GM12873 (cell line): Measurements from ENCODE around the gene MSL1.

Experiments
- TF ChIP-seq, protein P1 (sequence below): IDR thresholded peaks from 2 replicates; pipeline ENCODE4 v1.5.1; 2012; ENCODE audit warnings: low read depth, mild to moderate bottlenecking, moderate library complexity, low read length, control low read depth; ENCODE audit not compliant: insufficient read depth; ENCODE audit errors: missing control alignments

MSL1 gene

DNA sequence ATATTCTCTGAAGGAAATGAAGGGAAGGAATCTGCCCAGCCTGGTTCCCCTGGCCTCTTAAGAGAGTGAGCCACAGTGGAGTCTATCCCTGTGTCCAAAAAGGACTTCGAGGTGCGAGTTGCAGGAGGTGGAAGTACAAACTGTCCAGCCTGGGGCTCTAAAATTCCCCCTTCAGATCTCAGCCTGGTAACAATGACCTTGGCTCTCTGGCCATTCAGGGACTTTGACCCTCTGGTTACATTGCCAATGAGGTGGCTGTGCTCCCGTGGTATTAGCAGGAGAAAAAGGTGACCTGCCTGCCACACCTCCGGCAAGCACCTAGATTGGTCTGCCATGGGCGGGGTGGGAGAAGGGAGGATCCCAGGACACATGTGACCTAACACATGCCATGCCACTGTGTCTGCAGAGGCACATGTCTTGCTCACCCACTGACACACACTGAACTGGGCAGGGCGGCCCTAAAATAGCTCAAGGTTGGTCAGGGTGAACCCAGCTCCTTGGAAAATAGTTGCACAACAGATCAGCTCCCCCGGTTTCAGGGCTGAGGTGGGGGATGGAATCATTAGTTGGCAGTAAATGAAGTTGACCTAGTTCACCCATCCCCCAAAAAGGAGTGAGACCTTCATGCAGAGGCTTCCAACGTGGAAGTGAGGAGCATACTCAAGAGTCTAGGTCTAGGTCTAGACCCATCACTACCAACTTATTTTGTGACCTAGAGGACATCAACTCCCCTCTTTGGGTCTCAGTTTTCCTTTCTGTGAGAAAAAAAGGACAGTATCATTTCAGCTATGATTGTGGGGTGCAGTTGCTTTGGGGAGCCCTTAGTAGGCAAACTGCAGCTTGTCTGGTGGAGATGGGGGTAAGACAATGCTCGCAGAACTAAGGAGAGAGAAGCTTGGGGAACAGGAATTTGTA is 23.6 kb upstream of the MSL1 start:
- TF ChIP-seq, protein P1, sequence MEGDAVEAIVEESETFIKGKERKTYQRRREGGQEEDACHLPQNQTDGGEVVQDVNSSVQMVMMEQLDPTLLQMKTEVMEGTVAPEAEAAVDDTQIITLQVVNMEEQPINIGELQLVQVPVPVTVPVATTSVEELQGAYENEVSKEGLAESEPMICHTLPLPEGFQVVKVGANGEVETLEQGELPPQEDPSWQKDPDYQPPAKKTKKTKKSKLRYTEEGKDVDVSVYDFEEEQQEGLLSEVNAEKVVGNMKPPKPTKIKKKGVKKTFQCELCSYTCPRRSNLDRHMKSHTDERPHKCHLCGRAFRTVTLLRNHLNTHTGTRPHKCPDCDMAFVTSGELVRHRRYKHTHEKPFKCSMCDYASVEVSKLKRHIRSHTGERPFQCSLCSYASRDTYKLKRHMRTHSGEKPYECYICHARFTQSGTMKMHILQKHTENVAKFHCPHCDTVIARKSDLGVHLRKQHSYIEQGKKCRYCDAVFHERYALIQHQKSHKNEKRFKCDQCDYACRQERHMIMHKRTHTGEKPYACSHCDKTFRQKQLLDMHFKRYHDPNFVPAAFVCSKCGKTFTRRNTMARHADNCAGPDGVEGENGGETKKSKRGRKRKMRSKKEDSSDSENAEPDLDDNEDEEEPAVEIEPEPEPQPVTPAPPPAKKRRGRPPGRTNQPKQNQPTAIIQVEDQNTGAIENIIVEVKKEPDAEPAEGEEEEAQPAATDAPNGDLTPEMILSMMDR = no peak

DNA sequence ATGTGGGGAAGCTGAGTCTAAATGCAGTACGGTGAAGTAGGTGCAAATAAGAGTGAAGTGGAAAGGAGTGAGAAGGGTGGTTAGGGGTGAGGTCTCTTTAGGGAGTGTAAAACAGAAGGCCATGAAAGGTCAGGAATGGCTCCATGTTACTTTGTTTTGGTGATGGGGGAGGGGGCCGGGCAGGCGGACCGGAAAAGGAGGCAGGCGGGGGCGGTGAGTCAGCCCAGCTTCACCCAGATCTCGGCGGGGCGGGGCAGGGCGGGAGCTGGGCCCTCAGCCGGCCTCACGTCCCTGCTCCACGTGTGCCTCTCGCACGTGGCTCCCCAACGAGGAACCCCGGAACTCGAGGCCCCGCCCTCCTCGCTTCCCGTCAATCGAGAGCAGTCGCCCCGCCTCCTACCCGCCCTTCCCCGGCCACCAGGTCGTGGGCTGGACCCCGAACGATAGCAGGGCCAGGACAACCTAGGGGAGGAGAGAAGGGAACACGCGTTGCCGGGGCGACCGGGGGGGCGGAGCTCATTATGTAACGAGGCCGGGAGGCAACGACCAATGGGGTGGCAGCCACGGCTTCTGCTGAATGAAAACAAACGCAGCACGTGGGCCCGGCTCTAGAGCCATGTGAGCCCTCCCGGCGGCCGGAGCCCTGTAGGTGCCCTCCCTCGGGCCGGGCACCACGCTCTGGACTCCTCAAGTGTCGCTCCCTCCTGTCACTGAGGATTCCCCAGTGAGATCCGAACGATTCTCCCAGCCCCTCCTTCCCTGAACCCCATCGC is 22.7 kb upstream of the MSL1 start:
- TF ChIP-seq, protein P1 = no peak

DNA sequence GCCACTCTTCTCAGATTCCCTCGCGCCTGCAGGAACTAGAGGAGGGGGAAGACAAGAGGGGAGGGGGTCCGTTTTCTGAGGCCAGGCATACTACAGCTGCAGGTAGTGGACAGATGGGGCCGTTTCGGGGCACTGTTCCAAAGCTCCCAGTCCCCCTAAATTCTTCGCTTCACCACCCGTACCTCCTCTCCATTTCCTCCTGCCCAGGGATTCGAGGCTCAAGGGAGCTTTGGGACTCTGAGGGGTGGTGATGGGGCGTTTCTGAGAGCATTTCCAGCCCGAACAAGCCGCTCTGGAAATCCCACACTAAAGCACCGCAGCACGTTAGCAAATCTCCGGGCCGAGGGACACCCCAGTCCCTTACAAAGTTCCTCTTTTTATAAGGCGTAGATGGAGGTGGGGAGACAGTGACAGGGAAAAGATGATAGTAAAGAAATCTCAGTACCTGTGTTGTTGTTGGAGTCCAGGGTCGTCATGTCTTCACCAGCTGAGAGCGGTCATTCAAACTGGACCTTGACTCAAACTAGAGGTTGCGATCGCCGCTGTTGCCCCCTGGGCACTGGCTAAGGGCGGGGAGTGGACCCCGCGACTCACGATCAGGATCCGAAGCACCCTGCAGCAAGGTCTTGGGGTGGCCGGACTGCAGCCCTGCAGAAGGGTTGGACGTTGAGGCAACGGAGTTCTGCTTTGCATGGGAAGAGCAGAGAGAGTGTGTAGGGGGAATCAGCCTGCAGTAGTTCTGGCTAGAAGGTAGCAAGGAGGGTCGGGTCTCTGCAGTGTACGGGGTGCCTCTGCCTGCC is 22.0 kb upstream of the MSL1 start:
- TF ChIP-seq, protein P1 = no peak

DNA sequence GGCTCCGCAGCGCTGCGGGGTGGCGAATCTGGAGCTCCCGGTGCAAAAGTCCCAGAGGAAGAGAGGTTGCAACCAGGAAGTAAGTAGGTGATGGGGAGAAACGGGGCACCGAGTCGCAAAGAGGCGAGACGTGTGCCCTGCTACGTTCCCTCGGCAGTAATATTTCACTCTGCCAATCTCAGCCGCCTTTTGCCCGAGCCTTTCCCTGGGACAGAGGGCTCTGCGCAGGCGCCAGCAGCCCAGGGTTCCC is 21.4 kb upstream of the MSL1 start, which contains the start of gene NR1D1:
Gene NR1D1 (minus strand): TSS at position 171 of the 250 bp plus-strand sequence. CDS start 495 bp downstream, outside the sequence.
- TF ChIP-seq, protein P1 = no peak

DNA sequence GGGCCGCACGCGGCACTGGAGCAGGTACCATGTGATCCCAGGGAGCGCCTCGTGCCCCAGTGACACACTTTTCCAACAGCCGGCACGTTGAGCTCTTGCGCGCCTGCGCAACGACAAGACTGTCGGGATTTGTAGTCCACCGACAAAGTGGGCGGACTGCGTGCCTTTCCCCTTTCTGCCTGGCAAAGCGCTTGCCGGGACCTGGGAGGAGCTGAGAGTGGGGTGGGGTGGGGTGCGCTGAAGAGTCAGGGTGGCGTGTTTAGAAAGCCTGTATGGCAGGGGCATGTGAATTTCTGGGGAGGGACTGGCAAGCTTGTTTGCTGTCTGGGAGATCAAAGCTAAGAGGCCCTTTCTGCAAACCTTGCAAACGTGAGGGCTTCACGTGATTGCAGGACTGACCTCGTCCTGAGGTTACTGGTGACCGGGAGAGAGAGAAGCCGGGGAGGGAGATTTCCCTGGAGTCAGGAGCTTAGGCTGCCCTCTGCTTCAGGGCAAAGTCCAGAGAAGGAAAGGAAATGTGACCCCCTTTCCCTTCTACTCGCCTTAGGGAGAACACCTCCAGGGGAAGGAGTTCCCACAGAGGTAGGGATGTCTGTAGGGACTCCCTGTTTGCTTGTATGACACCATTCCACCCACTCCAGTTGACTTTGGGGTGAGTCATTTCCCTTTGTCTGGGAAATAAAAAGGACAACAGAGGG is 21.0 kb upstream of the MSL1 start:
- TF ChIP-seq, protein P1 = no peak

DNA sequence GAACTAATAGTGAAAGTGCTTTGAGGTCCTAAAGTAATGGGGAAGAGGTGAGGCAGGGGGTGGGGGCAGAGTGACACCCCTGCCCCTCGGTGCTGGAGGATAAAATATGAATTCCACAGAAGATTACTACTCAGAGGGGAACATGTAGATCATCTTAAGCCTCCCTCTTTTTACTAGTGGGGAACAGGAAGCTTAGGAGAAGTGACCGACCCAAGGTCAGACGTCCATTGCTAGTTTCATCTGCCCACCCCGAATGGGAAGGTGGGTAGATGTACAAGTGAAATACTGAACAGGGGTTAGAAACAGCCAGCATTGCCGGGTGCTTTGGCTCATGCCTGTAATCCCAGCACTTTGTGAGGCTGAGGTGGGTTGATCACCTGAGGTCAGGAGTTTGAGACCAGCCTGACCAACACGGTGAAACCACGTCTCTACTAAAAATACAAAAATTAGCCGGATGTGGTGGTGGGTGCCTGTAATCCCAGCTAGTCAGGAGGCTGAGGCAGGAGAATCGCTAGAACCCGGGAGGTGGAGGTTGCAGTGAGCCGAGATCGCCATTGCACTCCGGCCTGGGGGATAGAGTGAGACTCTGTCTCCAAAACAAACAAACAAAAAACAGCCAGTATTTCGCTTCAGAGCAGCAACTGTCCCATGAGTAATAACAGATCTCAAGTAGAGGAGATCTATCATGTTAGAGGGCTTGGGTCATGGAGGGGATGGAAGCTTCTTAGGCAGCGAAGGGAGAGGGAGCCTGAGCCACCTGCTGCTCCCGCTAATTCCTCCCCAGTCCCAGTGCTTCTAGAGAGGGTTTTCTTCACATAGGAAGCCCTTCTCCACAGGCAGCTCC is 20.2 kb upstream of the MSL1 start:
- TF ChIP-seq, protein P1 = no peak
